Body of pancreas (tissue), 4 donors: ENCODE data around the gene BLM.

Experiments
- POLR2A ChIP-seq, 3 donors: fragments of 450-650 bp; IDR thresholded peaks; one replicate each; pipeline ENCODE4 v1.6.1; 2016; ENCODE audit warnings: antibody characterized with exemption in 3 of 3, mild to moderate bottlenecking in 2 of 3
- TF ChIP-seq, protein P1 (sequence below), 7 experiments: fragments of 450-650 bp in 4 of 7; fragments of 200-600 bp in 3 of 7; sonication (generic) in 3 of 7; IDR thresholded peaks; one replicate each; pipeline ENCODE4 v1.5.1; 2016 to 2019; ENCODE audit warnings: antibody characterized with exemption in 7 of 7

DNA sequence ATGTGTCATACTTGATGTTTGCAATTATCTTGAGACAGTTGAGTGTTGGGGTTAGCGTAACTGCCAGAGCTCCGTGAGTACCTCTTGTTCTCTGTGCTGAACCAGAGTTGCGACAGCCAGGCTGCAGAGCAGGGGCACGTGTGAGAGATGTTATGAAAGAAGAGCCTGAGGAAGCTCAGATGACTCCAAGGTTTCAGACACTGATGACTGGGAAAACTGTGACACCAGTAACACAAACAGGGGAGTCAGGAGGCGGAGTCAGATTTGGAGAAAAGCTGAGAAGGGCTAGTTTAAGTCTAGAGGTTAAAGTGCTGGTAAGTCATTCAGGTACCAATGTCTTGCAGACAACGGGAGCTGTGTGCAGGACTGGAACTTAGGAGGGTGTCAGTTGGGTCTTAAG lies 45.0 kb downstream of the BLM start:
- no peak for TF ChIP-seq POLR2A (IDR thresholded peaks at IDR 0.05)
- TF ChIP-seq, protein P1, sequence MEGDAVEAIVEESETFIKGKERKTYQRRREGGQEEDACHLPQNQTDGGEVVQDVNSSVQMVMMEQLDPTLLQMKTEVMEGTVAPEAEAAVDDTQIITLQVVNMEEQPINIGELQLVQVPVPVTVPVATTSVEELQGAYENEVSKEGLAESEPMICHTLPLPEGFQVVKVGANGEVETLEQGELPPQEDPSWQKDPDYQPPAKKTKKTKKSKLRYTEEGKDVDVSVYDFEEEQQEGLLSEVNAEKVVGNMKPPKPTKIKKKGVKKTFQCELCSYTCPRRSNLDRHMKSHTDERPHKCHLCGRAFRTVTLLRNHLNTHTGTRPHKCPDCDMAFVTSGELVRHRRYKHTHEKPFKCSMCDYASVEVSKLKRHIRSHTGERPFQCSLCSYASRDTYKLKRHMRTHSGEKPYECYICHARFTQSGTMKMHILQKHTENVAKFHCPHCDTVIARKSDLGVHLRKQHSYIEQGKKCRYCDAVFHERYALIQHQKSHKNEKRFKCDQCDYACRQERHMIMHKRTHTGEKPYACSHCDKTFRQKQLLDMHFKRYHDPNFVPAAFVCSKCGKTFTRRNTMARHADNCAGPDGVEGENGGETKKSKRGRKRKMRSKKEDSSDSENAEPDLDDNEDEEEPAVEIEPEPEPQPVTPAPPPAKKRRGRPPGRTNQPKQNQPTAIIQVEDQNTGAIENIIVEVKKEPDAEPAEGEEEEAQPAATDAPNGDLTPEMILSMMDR (IDR thresholded peaks at IDR 0.05): no peak
